K562 treated with DMSO at 1 percent for 24 hours (cell line): ENCODE results near the gene SPAST. TPM values are rescaled to one million over a fixed set of nuclear protein-coding genes. Genes with fewer than 3 reads are reported as not detected.

Experiments
- total RNA-seq: library from RNA; unstranded; fragments of 300-600 nt; gene quantifications from 2 replicates; pipeline ENCODE4 v1.2.3, GENCODE V29; 2022; ENCODE audit warnings: low read depth; ENCODE audit not compliant: insufficient read depth

The SPAST gene
- 8.8 and 10.1 TPM in 2 replicates for total RNA-seq

GRCh38 chr2:32063310-32064020, at the start of gene SPAST:
Gene SPAST (plus strand): TSS chr2:32063556. CDS start chr2:32063832, 276 bp downstream.

DNA sequence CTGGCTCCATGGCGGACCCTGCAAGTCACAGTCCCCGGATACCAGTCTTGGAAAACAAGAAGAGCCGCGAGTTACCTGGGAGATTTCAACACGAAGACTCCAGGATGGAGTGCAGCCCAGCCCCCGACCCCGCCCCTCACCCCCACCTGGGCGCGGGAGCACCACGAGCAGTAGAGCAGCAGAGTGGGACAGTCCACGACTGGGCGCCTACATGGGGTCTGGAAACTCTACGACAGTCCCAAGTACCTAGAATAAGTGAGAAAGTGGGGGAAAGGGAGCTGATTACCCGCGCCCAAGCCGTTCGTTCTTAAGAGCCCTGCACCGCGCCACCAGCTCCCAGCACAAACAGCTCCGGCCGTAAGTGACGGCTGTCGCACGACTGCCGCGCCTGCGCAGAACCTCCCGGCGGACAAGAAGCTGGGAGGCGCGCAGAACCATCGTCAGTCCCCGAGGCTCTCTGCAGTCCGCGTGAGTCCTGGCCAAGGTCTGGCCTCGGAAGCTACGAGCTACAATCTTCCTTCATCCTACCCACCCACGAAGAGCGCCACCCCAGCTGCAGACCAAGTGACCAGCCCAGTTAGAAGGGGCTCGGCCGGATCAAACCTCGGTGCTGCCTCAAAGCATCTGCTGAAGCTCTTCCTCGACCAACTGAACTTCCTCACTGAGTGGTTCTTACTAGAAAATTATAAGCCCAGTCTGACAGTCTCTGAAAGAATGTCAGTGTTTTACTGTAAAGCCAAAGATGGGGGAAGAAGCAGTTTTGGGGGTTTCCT, 23.7 kb upstream of the SPAST start, which contains the start of gene DPY30:
TSS of gene DPY30 (minus strand) at position 359 of the 773 bp plus-strand sequence. CDS start at position 10, 349 bp downstream.

Other genes with a start within 250 kb of the SPAST start
- gene MEMO1, start 52.5 kb upstream of the SPAST start, total RNA-seq = 26.8 and 27.1 TPM in 2 replicates
- 94.5 and 100 TPM in 2 replicates for gene DPY30, start 23.8 kb upstream of the SPAST start, total RNA-seq
- gene SLC30A6, start 102.3 kb downstream of the SPAST start, total RNA-seq = 10.2 and 10.6 TPM in 2 replicates
- 0.31 and 0.41 TPM in 2 replicates for gene NLRC4, start 201.3 kb downstream of the SPAST start, total RNA-seq
- gene YIPF4, start 214.3 kb downstream of the SPAST start, total RNA-seq = 10.6 and 24.5 TPM in 2 replicates